Progenitor cell of endocrine pancreas (in vitro differentiated cells): ENCODE measurements around the gene URAD. TPM values are rescaled to one million over a fixed set of nuclear protein-coding genes. Genes with fewer than 3 reads are reported as not detected.

Source experiments
- DNase-seq: peaks from one replicate; pipeline ENCODE4 v3.0.0; 2021; ENCODE audit warnings: low spot score; ENCODE audit not compliant: unreplicated experiment
- H3K27ac Mint-ChIP-seq: 2 replicates; pipeline ENCODE4 v1.8.0; 2021; ENCODE audit warnings: mild to moderate bottlenecking, moderate library complexity, mixed read lengths
- H3K27me3 Mint-ChIP-seq: 2 replicates; pipeline ENCODE4 v1.8.0; 2021; ENCODE audit warnings: mixed read lengths
- H3K36me3 Mint-ChIP-seq: 2 replicates; pipeline ENCODE4 v1.8.0; 2022; ENCODE audit warnings: mixed read lengths; ENCODE audit not compliant: insufficient read depth
- H3K4me1 Mint-ChIP-seq: 2 replicates; pipeline ENCODE4 v1.8.0; 2021; ENCODE audit warnings: low read depth, mixed read lengths
- H3K4me3 Mint-ChIP-seq: 2 replicates; pipeline ENCODE4 v1.8.0; 2021; ENCODE audit warnings: low read depth, mild to moderate bottlenecking, moderate library complexity, mixed read lengths
- H3K9me3 Mint-ChIP-seq: 2 replicates; pipeline ENCODE4 v1.8.0; 2021; ENCODE audit warnings: low read depth, mixed read lengths
- total RNA-seq: library from RNA; stranded (reverse); gene quantifications from 2 replicates; pipeline ENCODE4 v1.2.1, GENCODE V29; 2021
- TF ChIP-seq, protein P1 (sequence below): fragments of 200-600 bp; sonication (generic); IDR thresholded peaks from one replicate; pipeline ENCODE4 v1.5.0; 2021; ENCODE audit warnings: antibody characterized with exemption, mild to moderate bottlenecking; ENCODE audit not compliant: unreplicated experiment

Gene URAD
- total RNA-seq, 1 donor from 2014 or later = not detected

DNA sequence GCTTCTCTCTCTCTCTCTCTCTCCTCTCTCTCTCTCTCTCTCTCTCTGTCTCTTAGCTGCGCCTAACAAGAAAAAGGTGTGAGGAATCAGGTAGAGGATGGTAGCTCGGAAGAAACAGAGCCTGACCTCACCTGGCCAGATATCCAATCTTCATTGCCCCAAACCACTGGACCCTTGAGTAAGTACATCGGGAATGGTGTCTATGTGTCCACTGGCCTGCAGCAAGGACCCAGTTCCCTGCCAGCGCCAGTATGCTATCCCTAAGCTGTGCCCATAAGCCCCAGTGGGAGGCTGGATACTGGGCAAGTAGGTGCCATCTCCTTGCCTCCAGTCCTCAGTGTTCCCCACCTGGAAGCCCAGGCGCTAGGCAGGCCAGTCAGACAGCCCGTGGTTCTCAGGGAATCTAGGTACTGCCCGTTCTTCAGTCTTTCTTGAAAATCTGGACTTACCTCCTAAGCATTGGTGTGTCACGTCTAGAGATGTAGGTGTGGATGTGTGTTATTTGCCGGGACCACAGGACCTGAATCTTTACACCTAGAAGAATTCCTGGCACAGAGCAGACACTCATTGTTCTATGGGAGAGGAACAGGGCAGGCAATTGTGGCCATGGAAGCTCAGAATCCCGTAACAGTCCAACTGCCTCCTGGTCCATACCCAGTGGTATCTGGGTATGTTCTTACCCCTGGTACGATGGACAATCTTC, 7.3 kb downstream of the URAD start:
- Mint-ChIP-seq H3K27me3 (peaks cover 85% of the 10 kb centered on the region), H3K4me1 (peaks cover 16% of the 10 kb centered on the region), H3K36me3 (no peaks in the 10 kb centered on the region), H3K9me3 (no peaks in the 10 kb centered on the region), H3K4me3 (peak overlapping the region; percentile 46), H3K27ac (no peak overlapping the region)
- TF ChIP-seq, protein P1, sequence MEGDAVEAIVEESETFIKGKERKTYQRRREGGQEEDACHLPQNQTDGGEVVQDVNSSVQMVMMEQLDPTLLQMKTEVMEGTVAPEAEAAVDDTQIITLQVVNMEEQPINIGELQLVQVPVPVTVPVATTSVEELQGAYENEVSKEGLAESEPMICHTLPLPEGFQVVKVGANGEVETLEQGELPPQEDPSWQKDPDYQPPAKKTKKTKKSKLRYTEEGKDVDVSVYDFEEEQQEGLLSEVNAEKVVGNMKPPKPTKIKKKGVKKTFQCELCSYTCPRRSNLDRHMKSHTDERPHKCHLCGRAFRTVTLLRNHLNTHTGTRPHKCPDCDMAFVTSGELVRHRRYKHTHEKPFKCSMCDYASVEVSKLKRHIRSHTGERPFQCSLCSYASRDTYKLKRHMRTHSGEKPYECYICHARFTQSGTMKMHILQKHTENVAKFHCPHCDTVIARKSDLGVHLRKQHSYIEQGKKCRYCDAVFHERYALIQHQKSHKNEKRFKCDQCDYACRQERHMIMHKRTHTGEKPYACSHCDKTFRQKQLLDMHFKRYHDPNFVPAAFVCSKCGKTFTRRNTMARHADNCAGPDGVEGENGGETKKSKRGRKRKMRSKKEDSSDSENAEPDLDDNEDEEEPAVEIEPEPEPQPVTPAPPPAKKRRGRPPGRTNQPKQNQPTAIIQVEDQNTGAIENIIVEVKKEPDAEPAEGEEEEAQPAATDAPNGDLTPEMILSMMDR = no peak
- DNase-seq = no peak

DNA sequence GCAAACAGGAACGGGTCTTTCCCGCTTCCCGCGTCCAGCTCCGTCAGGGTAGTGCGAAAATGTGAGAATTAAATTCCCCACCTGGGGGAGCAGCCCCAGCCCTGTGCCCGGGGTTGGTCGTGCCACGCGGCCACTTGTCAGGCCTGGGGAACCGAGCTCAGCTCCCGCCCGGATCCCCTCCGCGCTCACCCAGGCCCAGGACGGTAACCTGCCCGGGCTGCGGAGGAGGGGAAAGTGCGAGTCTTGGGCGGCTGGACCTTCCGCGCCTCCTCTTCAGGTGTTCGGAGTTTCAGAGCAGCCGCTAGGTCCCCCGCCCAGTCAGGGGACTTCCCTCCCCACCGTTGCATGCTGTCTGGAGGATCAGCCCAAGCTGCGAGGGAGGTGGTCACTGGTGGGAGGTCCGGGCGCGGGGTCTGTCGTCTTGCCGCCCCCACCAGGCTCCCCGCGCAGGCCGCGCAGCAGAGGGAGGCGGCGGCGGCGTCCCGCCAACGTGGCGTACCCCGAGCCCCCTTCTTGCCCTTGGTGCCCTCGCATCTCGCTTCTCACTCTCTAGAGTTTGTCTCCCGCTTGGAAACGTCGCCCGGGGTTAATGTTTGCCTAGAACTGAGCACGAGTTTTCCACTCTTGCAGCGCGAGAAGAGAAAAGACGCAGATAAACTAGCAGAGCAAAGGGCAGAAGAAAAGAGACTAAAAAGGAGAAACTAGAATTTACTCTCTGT, 8.1 kb downstream of the URAD start:
- peak overlapping the region; percentile 46 for H3K4me3 Mint-ChIP-seq

DNA sequence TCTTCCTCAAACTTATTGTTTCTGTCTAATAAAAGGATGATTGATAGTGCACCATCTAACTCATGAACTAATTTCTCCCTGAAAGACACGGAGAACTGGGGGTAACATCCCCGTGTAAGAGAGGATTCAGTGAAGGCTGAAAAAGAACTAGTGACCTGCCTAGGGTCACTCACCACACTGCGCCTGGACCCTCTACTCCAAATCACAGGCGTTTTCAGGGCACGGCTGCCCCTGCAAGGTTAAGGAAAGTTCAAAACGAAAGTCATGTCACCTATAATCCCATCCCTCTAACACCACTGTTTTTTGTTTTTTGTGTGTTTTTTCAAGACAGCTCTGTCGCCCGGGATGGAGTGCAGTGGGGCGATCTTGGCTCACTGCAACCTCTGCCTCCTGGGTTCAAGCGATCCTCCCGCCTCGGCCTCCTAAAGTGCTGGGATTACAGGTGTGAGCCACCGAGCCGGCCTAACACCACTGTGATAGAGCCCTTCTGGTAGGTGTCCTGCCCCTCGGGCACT, 8.7 kb downstream of the URAD start:
- Mint-ChIP-seq H3K4me1 (peaks cover 18% of the 10 kb centered on the region), H3K4me3 (peak overlapping the region; percentile 30), H3K27ac (peak overlapping the region; percentile 12), H3K27me3 (peaks cover 92% of the 10 kb centered on the region), H3K36me3 (no peaks in the 10 kb centered on the region), H3K9me3 (no peaks in the 10 kb centered on the region)
- no peak for DNase-seq
- TF ChIP-seq, protein P1 = no peak

More for the DNA sequence above, 8.1 kb downstream of the URAD start:
- no peaks in the 10 kb centered on the region for H3K36me3 Mint-ChIP-seq
- DNase-seq = no peak
- peaks cover 17% of the 10 kb centered on the region for H3K4me1 Mint-ChIP-seq
- TF ChIP-seq, protein P1 = no peak
- H3K9me3 Mint-ChIP-seq = no peaks in the 10 kb centered on the region
- H3K27ac Mint-ChIP-seq = no peak overlapping the region
- peaks cover 85% of the 10 kb centered on the region for H3K27me3 Mint-ChIP-seq

DNA sequence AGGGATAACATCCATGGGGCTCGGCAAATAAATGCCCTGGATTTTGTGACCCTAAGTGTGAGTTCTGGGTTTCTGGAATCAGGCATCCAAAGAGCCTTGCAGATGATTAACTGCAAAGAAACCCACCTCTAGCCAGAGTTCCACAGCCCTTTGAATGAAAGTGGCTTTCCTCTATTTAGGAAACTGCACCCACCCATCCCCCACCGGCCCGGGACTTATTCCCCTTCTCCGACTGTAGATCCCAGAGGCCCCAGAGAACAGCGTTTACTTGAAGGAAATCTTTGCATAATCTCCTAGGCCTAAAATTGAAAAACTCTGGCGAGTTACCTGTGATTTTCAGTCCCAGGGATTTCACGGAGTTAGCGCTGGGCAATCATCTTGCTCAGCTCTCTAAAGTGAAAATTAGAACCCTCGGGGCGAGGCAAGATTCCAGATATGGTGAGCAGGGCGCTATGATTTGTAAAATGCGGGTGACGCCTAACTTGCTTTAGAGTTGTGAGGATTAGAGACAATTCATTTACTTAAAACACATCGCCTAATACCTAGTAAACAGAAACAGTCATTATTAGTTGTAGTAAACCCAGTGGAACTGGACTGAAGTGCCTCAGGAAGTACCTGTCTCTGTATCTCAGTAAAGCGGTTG, 9.4 kb downstream of the URAD start:
- H3K27me3 Mint-ChIP-seq = peaks cover 95% of the 10 kb centered on the region
- peak overlapping the region; percentile 45 for H3K4me3 Mint-ChIP-seq
- peak overlapping the region; percentile 12 for H3K27ac Mint-ChIP-seq
- no peaks in the 10 kb centered on the region for H3K36me3 Mint-ChIP-seq
- peaks cover 18% of the 10 kb centered on the region for H3K4me1 Mint-ChIP-seq
- DNase-seq = no peak
- H3K9me3 Mint-ChIP-seq = no peaks in the 10 kb centered on the region
- TF ChIP-seq, protein P1 = no peak

DNA sequence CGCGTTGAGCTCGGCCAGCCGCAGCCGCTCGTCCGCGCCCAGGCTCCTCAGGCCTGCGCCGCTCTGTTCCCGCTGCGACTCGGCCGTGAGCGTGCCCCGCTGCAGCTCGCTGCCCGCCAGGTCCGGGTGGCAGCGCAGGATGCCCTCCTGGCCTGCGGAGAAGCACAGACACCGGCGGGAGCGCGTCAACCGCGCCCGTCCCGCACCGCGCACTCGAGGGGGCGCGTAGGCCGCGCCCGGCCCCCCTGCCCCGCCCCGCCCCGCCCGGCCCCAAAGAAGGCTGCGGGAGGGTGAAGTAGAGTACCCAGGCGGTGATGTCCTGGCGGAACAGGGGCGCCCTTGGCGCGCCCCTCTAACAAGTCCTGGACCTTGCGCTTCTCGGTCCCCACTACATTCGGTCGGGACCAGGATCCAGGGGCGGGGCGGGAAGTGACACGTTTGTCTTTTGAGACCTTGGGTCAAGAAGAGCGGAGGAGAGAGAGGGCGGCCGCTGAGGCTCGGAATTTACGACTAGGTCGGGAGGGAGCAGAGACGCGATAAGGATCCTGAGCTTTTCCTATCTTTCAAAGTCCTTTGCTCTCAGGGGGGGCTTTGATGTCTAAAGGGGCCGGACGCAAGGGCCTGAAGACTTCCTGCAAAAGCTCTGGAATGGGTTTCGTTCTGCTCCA, 10.1 kb downstream of the URAD start:
- peaks cover 95% of the 10 kb centered on the region for H3K27me3 Mint-ChIP-seq
- H3K9me3 Mint-ChIP-seq = no peaks in the 10 kb centered on the region
- H3K4me1 Mint-ChIP-seq = peaks cover 18% of the 10 kb centered on the region
- no peak for DNase-seq
- H3K4me3 Mint-ChIP-seq = peak overlapping the region; percentile 45
- TF ChIP-seq, protein P1 = no peak
- peak overlapping the region; percentile 29 for H3K27ac Mint-ChIP-seq
- H3K36me3 Mint-ChIP-seq = no peaks in the 10 kb centered on the region
